ENCODE results near the gene PDLIM4. TPM values are rescaled to one million over a fixed set of nuclear protein-coding genes. Genes with fewer than 3 reads are reported as not detected.

The PDLIM4 gene
- total and polyA plus RNA-seq, 8 donors: 0.83 to 10.7 (median 2.7) TPM

DNA sequence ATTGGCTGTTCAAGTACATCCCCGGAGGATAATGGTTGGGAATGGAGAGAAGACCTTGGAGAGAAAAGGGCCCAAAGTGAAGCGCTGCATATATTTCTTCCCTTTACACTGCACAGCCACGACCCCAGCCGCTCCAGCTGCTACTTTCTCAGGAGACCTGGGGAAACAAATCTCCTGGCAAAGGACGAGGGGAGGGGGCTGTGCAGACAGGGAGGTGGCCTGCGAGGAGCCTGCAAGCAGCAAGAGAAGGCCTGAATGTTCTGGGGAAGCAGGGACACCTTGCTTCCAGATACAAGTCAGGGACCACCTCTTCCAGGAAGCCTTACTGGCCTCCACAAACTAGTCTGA lies 739 bp upstream of the PDLIM4 start:
- WGBS, 2 donors: 79 to 82% methylated on average over 6 of the region's 6 CpGs
- no peak for ATAC-seq
- TF ChIP-seq, protein P1, sequence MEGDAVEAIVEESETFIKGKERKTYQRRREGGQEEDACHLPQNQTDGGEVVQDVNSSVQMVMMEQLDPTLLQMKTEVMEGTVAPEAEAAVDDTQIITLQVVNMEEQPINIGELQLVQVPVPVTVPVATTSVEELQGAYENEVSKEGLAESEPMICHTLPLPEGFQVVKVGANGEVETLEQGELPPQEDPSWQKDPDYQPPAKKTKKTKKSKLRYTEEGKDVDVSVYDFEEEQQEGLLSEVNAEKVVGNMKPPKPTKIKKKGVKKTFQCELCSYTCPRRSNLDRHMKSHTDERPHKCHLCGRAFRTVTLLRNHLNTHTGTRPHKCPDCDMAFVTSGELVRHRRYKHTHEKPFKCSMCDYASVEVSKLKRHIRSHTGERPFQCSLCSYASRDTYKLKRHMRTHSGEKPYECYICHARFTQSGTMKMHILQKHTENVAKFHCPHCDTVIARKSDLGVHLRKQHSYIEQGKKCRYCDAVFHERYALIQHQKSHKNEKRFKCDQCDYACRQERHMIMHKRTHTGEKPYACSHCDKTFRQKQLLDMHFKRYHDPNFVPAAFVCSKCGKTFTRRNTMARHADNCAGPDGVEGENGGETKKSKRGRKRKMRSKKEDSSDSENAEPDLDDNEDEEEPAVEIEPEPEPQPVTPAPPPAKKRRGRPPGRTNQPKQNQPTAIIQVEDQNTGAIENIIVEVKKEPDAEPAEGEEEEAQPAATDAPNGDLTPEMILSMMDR (IDR thresholded peaks at IDR 0.05): no peak
- Histone ChIP-seq H3K27me3 (no peaks in the 10 kb centered on the region), H3K27ac (no peak overlapping the region), H3K4me1 (no peaks in the 10 kb centered on the region), H3K9me3 (no peaks in the 10 kb centered on the region), H3K36me3 (no peaks in the 10 kb centered on the region), H3K4me3 (no peak overlapping the region)
- no peak for FAIRE-seq
- peak in 1 of 6 donors; percentile 38 for DNase-seq
- intact Hi-C loops (cut with DNase I): no loop called here

GRCh38 chr5:132258102-132259068 lies 889 bp downstream of the PDLIM4 start:
- ATAC-seq: peak in 3 of 4 donors; percentile 9 to 50 (median 17)
- peak overlapping the region in 3 of 4 donors; percentile 5 to 33 (median 15) for H3K27ac ChIP-seq
- H3K4me1 ChIP-seq: no peaks in the 10 kb centered on the region
- TF ChIP-seq, protein P1 (IDR thresholded peaks at IDR 0.05): no peak
- no peaks in the 10 kb centered on the region for H3K9me3 ChIP-seq
- FAIRE-seq: no peak
- no peaks in the 10 kb centered on the region for H3K36me3 ChIP-seq
- WGBS, 2 donors: 72 to 79% methylated on average over 19 of the region's 19 CpGs
- H3K27me3 ChIP-seq: no peaks in the 10 kb centered on the region
- peak overlapping the region in 2 of 4 donors; percentile 30 to 42 for H3K4me3 ChIP-seq
- intact Hi-C loops (cut with DNase I): no loop called here
- peak in 2 of 6 donors; percentile 11 to 18 for DNase-seq

GRCh38 chr5:132259069-132259851 lies 1.8 kb downstream of the PDLIM4 start:
- peak overlapping the region in 1 of 4 donors; percentile 42 for H3K4me3 ChIP-seq
- no peaks in the 10 kb centered on the region for H3K4me1 ChIP-seq
- no peak for FAIRE-seq
- H3K9me3 ChIP-seq: no peaks in the 10 kb centered on the region
- TF ChIP-seq, protein P1 (IDR thresholded peaks at IDR 0.05): no peak
- intact Hi-C loops (cut with DNase I): no loop called here
- H3K27me3 ChIP-seq: no peaks in the 10 kb centered on the region
- H3K27ac ChIP-seq: peak overlapping the region in 2 of 4 donors; percentile 9 to 19
- peak in 3 of 4 donors; percentile 3 to 49 (median 40) for ATAC-seq
- H3K36me3 ChIP-seq: no peaks in the 10 kb centered on the region
- peak in 4 of 6 donors; percentile 13 to 66 (median 32) for DNase-seq
- 86 to 89% methylated on average over 24 of the region's 24 CpGs for WGBS, 2 donors

DNA sequence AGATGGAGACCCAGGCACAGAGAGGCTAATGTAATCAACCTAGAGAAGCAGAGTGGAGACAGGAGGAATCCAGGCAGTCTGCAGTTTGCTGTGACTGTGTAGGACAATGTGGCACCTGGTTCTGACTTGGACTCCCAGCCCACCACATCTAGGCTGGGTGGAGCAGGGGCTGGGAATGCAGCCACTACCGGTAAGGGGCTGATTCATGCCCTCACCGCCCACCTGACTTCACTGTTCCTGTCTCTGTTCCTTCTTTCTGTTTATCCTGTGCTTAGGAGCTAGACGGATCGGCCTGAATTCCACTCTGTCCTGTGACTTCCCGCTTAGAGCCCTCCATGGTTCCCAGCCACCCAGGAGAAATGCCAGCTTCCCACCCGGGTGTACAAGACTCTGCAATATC lies 2.6 kb downstream of the PDLIM4 start:
- no peak for FAIRE-seq
- Histone ChIP-seq H3K36me3 (no peaks in the 10 kb centered on the region), H3K4me3 (no peak overlapping the region), H3K9me3 (no peaks in the 10 kb centered on the region), H3K27me3 (no peaks in the 10 kb centered on the region), H3K27ac (peak overlapping the region in 2 of 4 donors; percentile 9 to 52), H3K4me1 (no peaks in the 10 kb centered on the region)
- intact Hi-C loops (cut with DNase I): no loop called here
- TF ChIP-seq, protein P1 (IDR thresholded peaks at IDR 0.05): no peak
- peak in 1 of 4 donors; percentile 22 for ATAC-seq
- peak in 2 of 6 donors; percentile 5 to 22 for DNase-seq
- WGBS, 2 donors: 77 to 83% methylated on average over 6 of the region's 6 CpGs

All from pancreas (tissue), 10 donors.